WTC11 (cell line): ENCODE measurements around the gene HLA-F. TPM values are rescaled to one million over a fixed set of nuclear protein-coding genes. Genes with fewer than 3 reads are reported as not detected.

Experiments
- ATAC-seq: fragments of 200-7000 bp; cut with Tn5 transposase; 2 replicates; pipeline ENCODE4 v1.10.0; 2021; ENCODE audit warnings: mild to moderate bottlenecking, moderate library complexity
- CTCF ChIA-PET: fragments of 300-600 bp; sonication (Branson Sonifier 250); formaldehyde crosslinking; loops from one replicate; lab custom pipeline; 2021; ENCODE audit warnings: antibody characterized with exemption; lab: Charles Lee
- POLR2A ChIA-PET: fragments of 350-600 bp; sonication (Branson Sonifier 250); formaldehyde crosslinking; loops from one replicate; lab custom pipeline; 2021; ENCODE audit warnings: antibody characterized with exemption; lab: Charles Lee
- DNase-seq: peaks from one replicate; pipeline ENCODE4 v3.0.0; 2021; ENCODE audit warnings: low spot score
- H3K27ac Mint-ChIP-seq: 2 replicates; pipeline ENCODE4 v1.8.0; 2021; ENCODE audit warnings: mixed read lengths
- H3K27me3 Mint-ChIP-seq: 2 replicates; pipeline ENCODE4 v1.8.0; 2021; ENCODE audit warnings: low read depth, mild to moderate bottlenecking, moderate library complexity, mixed read lengths
- H3K36me3 Mint-ChIP-seq: 2 replicates; pipeline ENCODE4 v1.8.0; 2021; ENCODE audit warnings: mixed read lengths
- H3K4me1 Mint-ChIP-seq: 2 replicates; pipeline ENCODE4 v1.8.0; 2022; ENCODE audit warnings: mixed read lengths
- H3K4me3 Mint-ChIP-seq: 2 replicates; pipeline ENCODE4 v1.8.0; 2021; ENCODE audit warnings: mild to moderate bottlenecking, moderate library complexity, mixed read lengths
- H3K9me3 Mint-ChIP-seq: 2 replicates; pipeline ENCODE4 v1.8.0; 2021; ENCODE audit warnings: mixed read lengths
- CREM ChIP-seq: sonication (generic); formaldehyde crosslinking; IDR thresholded peaks from 2 replicates; pipeline ENCODE4 v1.8.1; 2022; ENCODE audit warnings: mild to moderate bottlenecking, missing genetic modification reagents, moderate library complexity
- GABPB1 ChIP-seq: sonication (generic); formaldehyde crosslinking; IDR thresholded peaks from 2 replicates; pipeline ENCODE4 v1.8.1; 2023; ENCODE audit warnings: mild to moderate bottlenecking, missing genetic modification reagents
- GTF2I ChIP-seq: fragments of 250-450 bp; sonication (Bioruptor Pico); conservative IDR thresholded peaks from 2 replicates; pipeline ENCODE4 v1.4.0; 2021; ENCODE audit warnings: mild to moderate bottlenecking
- HMGA2 ChIP-seq: fragments of 250-450 bp; sonication (Bioruptor Pico); IDR thresholded peaks from 2 replicates; pipeline ENCODE4 v1.4.0; 2021; ENCODE audit warnings: mild to moderate bottlenecking, moderate library complexity
- JAZF1 ChIP-seq: fragments of 250-450 bp; sonication (Bioruptor Pico); IDR thresholded peaks from 2 replicates; pipeline ENCODE4 v1.9.0; 2021; ENCODE audit warnings: moderate library complexity, mild to moderate bottlenecking, inconsistent platforms
- NFE2L1 ChIP-seq: sonication (generic); formaldehyde crosslinking; IDR thresholded peaks from 2 replicates; pipeline ENCODE4 v1.8.1; 2023; ENCODE audit warnings: missing genetic modification reagents
- OVOL2 ChIP-seq: fragments of 250-450 bp; sonication (Bioruptor Pico); IDR thresholded peaks from 2 replicates; pipeline ENCODE4 v1.9.0; 2021; ENCODE audit warnings: mild to moderate bottlenecking, borderline replicate concordance
- SMAD3 ChIP-seq: sonication (generic); formaldehyde crosslinking; IDR thresholded peaks from 2 replicates; pipeline ENCODE4 v1.8.0; 2022; ENCODE audit warnings: missing genetic modification reagents, mild to moderate bottlenecking, borderline replicate concordance
- SOX15 ChIP-seq: fragments of 250-450 bp; sonication (Bioruptor Pico); IDR thresholded peaks from 2 replicates; pipeline ENCODE4 v1.9.0; 2021; ENCODE audit warnings: mild to moderate bottlenecking
- TCF7 ChIP-seq: sonication (generic); formaldehyde crosslinking; IDR thresholded peaks from 2 replicates; pipeline ENCODE4 v1.8.0; 2022; ENCODE audit warnings: mild to moderate bottlenecking, low read depth, missing genetic modification reagents, moderate library complexity
- TEAD1 ChIP-seq: sonication (generic); formaldehyde crosslinking; IDR thresholded peaks from 2 replicates; pipeline ENCODE4 v1.8.0; 2022; ENCODE audit warnings: mild to moderate bottlenecking, missing genetic modification reagents
- ZNF219 ChIP-seq: sonication (generic); formaldehyde crosslinking; IDR thresholded peaks from 2 replicates; pipeline ENCODE4 v1.8.0; 2023; ENCODE audit warnings: missing genetic modification reagents, mild to moderate bottlenecking, borderline replicate concordance
- ZNF423 ChIP-seq: fragments of 250-450 bp; sonication (Bioruptor Pico); IDR thresholded peaks from 2 replicates; pipeline ENCODE4 v2.1.2; 2022; ENCODE audit warnings: mild to moderate bottlenecking, moderate library complexity
- ZNF671 ChIP-seq: fragments of 250-450 bp; sonication (Bioruptor Pico); IDR thresholded peaks from 2 replicates; pipeline ENCODE4 v1.8.0; 2021; ENCODE audit warnings: mild to moderate bottlenecking
- total RNA-seq: library from RNA; stranded (reverse); gene quantifications from 3 replicates; pipeline ENCODE4 v1.2.3, GENCODE V29; 2021
- TF ChIP-seq, protein P1 (sequence below): sonication (generic); formaldehyde crosslinking; IDR thresholded peaks from 2 replicates; pipeline ENCODE4 v1.8.1; 2022; ENCODE audit warnings: missing genetic modification reagents, borderline replicate concordance
- TF ChIP-seq, protein P2 (sequence below): fragments of 250-450 bp; sonication (Bioruptor Pico); IDR thresholded peaks from 2 replicates; pipeline ENCODE4 v1.9.0; 2021; ENCODE audit warnings: mild to moderate bottlenecking, borderline replicate concordance
- TF ChIP-seq, protein P3 (sequence below): sonication (generic); formaldehyde crosslinking; IDR thresholded peaks from 2 replicates; pipeline ENCODE4 v1.8.0; 2022; ENCODE audit warnings: mild to moderate bottlenecking, missing genetic modification reagents
- TF ChIP-seq, protein P4 (sequence below): sonication (generic); formaldehyde crosslinking; IDR thresholded peaks from 2 replicates; pipeline ENCODE4 v1.8.0; 2022; ENCODE audit warnings: mild to moderate bottlenecking, missing genetic modification reagents
- TF ChIP-seq, protein P5 (sequence below): sonication (generic); formaldehyde crosslinking; IDR thresholded peaks from 2 replicates; pipeline ENCODE4 v1.8.1; 2023; ENCODE audit warnings: mild to moderate bottlenecking, moderate library complexity, missing genetic modification reagents

Gene HLA-F
- total RNA-seq, 1 experiment from 2014 or later, result 7.5 TPM

DNA sequence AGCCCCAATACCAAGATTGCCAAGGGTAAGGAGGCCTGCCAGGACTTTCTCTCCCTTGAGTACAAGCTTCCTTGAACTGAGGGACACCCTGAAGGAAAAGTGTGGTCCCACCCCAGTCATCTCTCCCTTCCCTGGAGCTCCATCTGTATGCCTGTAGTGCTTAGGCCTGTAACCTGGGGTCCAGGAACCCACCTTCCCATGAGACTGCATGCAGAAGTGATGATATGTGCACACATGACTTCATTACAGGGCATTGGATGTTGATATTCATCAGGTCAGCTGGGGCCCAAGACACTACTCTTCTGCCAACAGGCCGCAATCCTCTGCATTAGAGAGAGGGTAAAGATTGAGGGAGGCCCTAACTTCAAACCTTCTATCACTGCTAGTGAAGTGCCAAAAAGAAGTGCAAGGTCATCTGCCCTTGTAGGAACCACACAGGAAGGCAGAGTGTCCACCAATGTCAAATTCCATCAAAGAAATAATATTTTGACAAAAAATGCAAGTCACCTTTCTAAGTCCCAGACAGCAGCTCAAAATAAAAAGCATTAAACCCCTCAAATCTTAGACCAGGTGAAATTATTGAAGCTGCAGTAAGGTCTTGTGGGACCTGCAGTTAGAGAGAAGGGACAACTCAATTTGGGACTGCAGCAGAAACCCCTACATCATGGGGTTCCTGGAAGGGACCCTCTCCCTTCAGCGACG lies 5.1 kb downstream of the HLA-F start (continued):
- TF ChIP-seq SOX15 (CRISPR knock-in tag), result no peak
- TF ChIP-seq, protein P1, sequence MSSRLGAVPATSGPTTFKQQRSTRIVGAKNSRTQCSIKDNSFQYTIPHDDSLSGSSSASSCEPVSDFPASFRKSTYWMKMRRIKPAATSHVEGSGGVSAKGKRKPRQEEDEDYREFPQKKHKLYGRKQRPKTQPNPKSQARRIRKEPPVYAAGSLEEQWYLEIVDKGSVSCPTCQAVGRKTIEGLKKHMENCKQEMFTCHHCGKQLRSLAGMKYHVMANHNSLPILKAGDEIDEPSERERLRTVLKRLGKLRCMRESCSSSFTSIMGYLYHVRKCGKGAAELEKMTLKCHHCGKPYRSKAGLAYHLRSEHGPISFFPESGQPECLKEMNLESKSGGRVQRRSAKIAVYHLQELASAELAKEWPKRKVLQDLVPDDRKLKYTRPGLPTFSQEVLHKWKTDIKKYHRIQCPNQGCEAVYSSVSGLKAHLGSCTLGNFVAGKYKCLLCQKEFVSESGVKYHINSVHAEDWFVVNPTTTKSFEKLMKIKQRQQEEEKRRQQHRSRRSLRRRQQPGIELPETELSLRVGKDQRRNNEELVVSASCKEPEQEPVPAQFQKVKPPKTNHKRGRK (CRISPR knock-in tag), result no peak
- TF ChIP-seq, protein P2, sequence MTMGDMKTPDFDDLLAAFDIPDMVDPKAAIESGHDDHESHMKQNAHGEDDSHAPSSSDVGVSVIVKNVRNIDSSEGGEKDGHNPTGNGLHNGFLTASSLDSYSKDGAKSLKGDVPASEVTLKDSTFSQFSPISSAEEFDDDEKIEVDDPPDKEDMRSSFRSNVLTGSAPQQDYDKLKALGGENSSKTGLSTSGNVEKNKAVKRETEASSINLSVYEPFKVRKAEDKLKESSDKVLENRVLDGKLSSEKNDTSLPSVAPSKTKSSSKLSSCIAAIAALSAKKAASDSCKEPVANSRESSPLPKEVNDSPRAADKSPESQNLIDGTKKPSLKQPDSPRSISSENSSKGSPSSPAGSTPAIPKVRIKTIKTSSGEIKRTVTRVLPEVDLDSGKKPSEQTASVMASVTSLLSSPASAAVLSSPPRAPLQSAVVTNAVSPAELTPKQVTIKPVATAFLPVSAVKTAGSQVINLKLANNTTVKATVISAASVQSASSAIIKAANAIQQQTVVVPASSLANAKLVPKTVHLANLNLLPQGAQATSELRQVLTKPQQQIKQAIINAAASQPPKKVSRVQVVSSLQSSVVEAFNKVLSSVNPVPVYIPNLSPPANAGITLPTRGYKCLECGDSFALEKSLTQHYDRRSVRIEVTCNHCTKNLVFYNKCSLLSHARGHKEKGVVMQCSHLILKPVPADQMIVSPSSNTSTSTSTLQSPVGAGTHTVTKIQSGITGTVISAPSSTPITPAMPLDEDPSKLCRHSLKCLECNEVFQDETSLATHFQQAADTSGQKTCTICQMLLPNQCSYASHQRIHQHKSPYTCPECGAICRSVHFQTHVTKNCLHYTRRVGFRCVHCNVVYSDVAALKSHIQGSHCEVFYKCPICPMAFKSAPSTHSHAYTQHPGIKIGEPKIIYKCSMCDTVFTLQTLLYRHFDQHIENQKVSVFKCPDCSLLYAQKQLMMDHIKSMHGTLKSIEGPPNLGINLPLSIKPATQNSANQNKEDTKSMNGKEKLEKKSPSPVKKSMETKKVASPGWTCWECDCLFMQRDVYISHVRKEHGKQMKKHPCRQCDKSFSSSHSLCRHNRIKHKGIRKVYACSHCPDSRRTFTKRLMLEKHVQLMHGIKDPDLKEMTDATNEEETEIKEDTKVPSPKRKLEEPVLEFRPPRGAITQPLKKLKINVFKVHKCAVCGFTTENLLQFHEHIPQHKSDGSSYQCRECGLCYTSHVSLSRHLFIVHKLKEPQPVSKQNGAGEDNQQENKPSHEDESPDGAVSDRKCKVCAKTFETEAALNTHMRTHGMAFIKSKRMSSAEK, result no peak
- TF ChIP-seq, protein P3, sequence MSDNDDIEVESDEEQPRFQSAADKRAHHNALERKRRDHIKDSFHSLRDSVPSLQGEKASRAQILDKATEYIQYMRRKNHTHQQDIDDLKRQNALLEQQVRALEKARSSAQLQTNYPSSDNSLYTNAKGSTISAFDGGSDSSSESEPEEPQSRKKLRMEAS (CRISPR knock-in tag), result no peak
- no peak for TF ChIP-seq GTF2I (CRISPR knock-in tag)
- no peak for TF ChIP-seq ZNF423 (CRISPR knock-in tag)
- no peak for TF ChIP-seq ZNF219 (CRISPR knock-in tag)
- TF ChIP-seq JAZF1 (CRISPR knock-in tag), result no peak

DNA sequence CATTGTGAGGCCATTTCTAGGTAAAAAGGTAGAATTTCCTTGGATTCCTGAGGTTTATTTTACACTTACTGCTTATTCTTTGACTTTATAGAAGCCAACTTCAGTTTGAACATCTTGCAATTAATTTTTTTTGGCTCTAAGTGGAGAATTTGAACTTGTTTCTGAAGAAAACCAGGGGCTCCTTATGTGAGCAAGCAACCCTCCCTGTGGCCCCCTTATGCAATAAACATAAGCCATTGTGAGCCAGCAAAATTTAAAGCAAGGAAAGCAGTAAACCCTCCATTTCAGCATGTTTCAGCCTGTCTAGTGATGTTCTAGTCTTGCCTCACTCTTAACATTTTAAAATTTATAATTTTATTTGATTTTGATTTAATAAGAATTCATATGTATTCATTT lies 5.6 kb downstream of the HLA-F start:
- no peak overlapping the region for H3K4me3 Mint-ChIP-seq
- TF ChIP-seq, protein P4, sequence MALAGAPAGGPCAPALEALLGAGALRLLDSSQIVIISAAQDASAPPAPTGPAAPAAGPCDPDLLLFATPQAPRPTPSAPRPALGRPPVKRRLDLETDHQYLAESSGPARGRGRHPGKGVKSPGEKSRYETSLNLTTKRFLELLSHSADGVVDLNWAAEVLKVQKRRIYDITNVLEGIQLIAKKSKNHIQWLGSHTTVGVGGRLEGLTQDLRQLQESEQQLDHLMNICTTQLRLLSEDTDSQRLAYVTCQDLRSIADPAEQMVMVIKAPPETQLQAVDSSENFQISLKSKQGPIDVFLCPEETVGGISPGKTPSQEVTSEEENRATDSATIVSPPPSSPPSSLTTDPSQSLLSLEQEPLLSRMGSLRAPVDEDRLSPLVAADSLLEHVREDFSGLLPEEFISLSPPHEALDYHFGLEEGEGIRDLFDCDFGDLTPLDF (CRISPR knock-in tag), result no peak
- TF ChIP-seq, protein P5, sequence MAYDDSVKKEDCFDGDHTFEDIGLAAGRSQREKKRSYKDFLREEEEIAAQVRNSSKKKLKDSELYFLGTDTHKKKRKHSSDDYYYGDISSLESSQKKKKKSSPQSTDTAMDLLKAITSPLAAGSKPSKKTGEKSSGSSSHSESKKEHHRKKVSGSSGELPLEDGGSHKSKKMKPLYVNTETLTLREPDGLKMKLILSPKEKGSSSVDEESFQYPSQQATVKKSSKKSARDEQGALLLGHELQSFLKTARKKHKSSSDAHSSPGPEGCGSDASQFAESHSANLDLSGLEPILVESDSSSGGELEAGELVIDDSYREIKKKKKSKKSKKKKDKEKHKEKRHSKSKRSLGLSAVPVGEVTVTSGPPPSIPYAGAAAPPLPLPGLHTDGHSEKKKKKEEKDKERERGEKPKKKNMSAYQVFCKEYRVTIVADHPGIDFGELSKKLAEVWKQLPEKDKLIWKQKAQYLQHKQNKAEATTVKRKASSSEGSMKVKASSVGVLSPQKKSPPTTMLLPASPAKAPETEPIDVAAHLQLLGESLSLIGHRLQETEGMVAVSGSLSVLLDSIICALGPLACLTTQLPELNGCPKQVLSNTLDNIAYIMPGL, result no peak
- TF ChIP-seq CREM (CRISPR knock-in tag) (no peak), ZNF671 (CRISPR knock-in tag) (no peak), SMAD3 (CRISPR knock-in tag) (no peak), TEAD1 (CRISPR knock-in tag) (no peak), GABPB1 (CRISPR knock-in tag) (no peak), TCF7 (CRISPR knock-in tag) (no peak), NFE2L1 (CRISPR knock-in tag) (no peak), OVOL2 (no peak), HMGA2 (no peak)
- TF ChIP-seq, protein P3 (CRISPR knock-in tag), result no peak
- H3K4me1 Mint-ChIP-seq, result 0 out of 2 replicates have a peak, but pooled peaks cover 3% of the 10 kb centered on the region
- DNase-seq, result no peak
- CTCF ChIA-PET, result interaction anchor here (2.1 kb wide), 1 partner anchor 9 kb away, joined by 8 read pairs; no protein-coding TSS in a partner anchor
- no peaks in the 10 kb centered on the region; the same call in 1 of the 2 replicates for H3K36me3 Mint-ChIP-seq
- H3K27me3 Mint-ChIP-seq, result peaks cover 72% of the 10 kb centered on the region
- H3K9me3 Mint-ChIP-seq, result no peaks in the 10 kb centered on the region
- POLR2A ChIA-PET, result no interaction called here
- ATAC-seq, result no peak
- H3K27ac Mint-ChIP-seq, result no peak overlapping the region
